Activated CD4-positive, alpha-beta T cell treated with anti-CD3 and anti-CD28 coated beads for 36 hours (primary cell): ENCODE measurements around the gene PXDN. TPM values are rescaled to one million over a fixed set of nuclear protein-coding genes. Genes with fewer than 3 reads are reported as not detected.

ENCODE experiments used
- ATAC-seq: fragments of 200-7000 bp; cut with Tn5 transposase; one replicate; pipeline ENCODE4 v1.10.0; 2021; ENCODE audit warnings: mild to moderate bottlenecking, moderate library complexity
- CTCF ChIA-PET: fragments of 350-600 bp; sonication (Branson Sonifier 250); formaldehyde crosslinking; loops from one replicate; lab custom pipeline; 2021; ENCODE audit warnings: antibody characterized with exemption; lab: Charles Lee
- POLR2A ChIA-PET: fragments of 350-600 bp; sonication (Branson Sonifier 250); formaldehyde crosslinking; loops from one replicate; lab custom pipeline; 2021; ENCODE audit warnings: antibody characterized with exemption, inconsistent platforms; lab: Charles Lee
- DNase-seq: peaks from one replicate; pipeline ENCODE4 v3.0.0-alpha.2; 2020
- H3K27ac Mint-ChIP-seq: one replicate; pipeline ENCODE4 v1.8.0; 2021; ENCODE audit warnings: mixed read lengths
- H3K27me3 Mint-ChIP-seq: one replicate; pipeline ENCODE4 v1.8.0; 2021; ENCODE audit warnings: mixed read lengths
- H3K36me3 Mint-ChIP-seq: one replicate; pipeline ENCODE4 v1.8.0; 2021; ENCODE audit warnings: low read depth, mixed read lengths
- H3K4me1 Mint-ChIP-seq: one replicate; pipeline ENCODE4 v1.8.0; 2021; ENCODE audit warnings: mixed read lengths
- H3K4me3 Mint-ChIP-seq: one replicate; pipeline ENCODE4 v1.8.0; 2021; ENCODE audit warnings: mild to moderate bottlenecking, moderate library complexity, mixed read lengths
- H3K9me3 Mint-ChIP-seq: one replicate; pipeline ENCODE4 v1.8.0; 2021; ENCODE audit warnings: low read depth, mixed read lengths
- intact Hi-C, 2 experiments: fragments of 100-400 bp; cut with DNase I in 1 of 2; cut with micrococcal nuclease in 1 of 2; formaldehyde crosslinking; loops; one replicate each; pipeline versions ENCODE4 v1.14.2 to v1.15.1; 2022 to 2024; cut with DNase I, micrococcal nuclease
- total RNA-seq, 2 experiments: library from RNA; stranded (reverse); gene quantifications; one replicate each; pipeline ENCODE4 v1.2.3, GENCODE V29; 2021

Gene PXDN
- total RNA-seq, 2 experiments from 2014 or later = 0.37 to 0.81 TPM

- no peak for ATAC-seq
- Mint-ChIP-seq H3K4me1 (no peaks in the 10 kb centered on the region), H3K27ac (no peak overlapping the region), H3K36me3 (no peaks in the 10 kb centered on the region), H3K4me3 (no peak overlapping the region), H3K9me3 (no peaks in the 10 kb centered on the region), H3K27me3 (no peaks in the 10 kb centered on the region)
- no peak for DNase-seq
- ChIA-PET CTCF (no interaction called here), POLR2A (no interaction called here)
- intact Hi-C loops = no loop called here
Measured at GRCh38 chr2:1691366-1691765, 52.9 kb downstream of the PXDN start.

GRCh38 chr2:1690056-1690775 is 54.1 kb downstream of the PXDN start:
- POLR2A ChIA-PET = no interaction called here
- DNase-seq (no peak), ATAC-seq (no peak)
- CTCF ChIA-PET = no interaction called here
- Mint-ChIP-seq H3K4me1 (no peaks in the 10 kb centered on the region), H3K36me3 (no peaks in the 10 kb centered on the region), H3K9me3 (no peaks in the 10 kb centered on the region), H3K4me3 (no peak overlapping the region), H3K27ac (no peak overlapping the region), H3K27me3 (no peaks in the 10 kb centered on the region)
- intact Hi-C loops = no loop called here

GRCh38 chr2:1688859-1689258 is 55.5 kb downstream of the PXDN start:
- POLR2A ChIA-PET = no interaction called here
- intact Hi-C loops = no loop called here
- DNase-seq (no peak), ATAC-seq (no peak)
- Mint-ChIP-seq H3K4me3 (no peak overlapping the region), H3K27ac (no peak overlapping the region), H3K36me3 (no peaks in the 10 kb centered on the region), H3K4me1 (no peaks in the 10 kb centered on the region), H3K27me3 (no peaks in the 10 kb centered on the region), H3K9me3 (no peaks in the 10 kb centered on the region)
- CTCF ChIA-PET = no interaction called here

- intact Hi-C loops = no loop called here
- no peak for ATAC-seq
- Mint-ChIP-seq H3K4me1 (no peaks in the 10 kb centered on the region), H3K27ac (no peak overlapping the region), H3K27me3 (no peaks in the 10 kb centered on the region), H3K4me3 (no peak overlapping the region), H3K36me3 (no peaks in the 10 kb centered on the region), H3K9me3 (no peaks in the 10 kb centered on the region)
- ChIA-PET POLR2A (no interaction called here), CTCF (no interaction called here)
- DNase-seq = no peak
Measured at GRCh38 chr2:1688161-1688560, 56.2 kb downstream of the PXDN start.

GRCh38 chr2:1687254-1687653 is 57.1 kb downstream of the PXDN start:
- no peaks in the 10 kb centered on the region for H3K9me3 Mint-ChIP-seq
- H3K4me3 Mint-ChIP-seq = no peak overlapping the region
- ChIA-PET POLR2A (no interaction called here), CTCF (no interaction called here)
- H3K4me1 Mint-ChIP-seq = no peaks in the 10 kb centered on the region
- no peak overlapping the region for H3K27ac Mint-ChIP-seq
- no peaks in the 10 kb centered on the region for H3K27me3 Mint-ChIP-seq
- intact Hi-C loops = no loop called here
- ATAC-seq = no peak
- no peaks in the 10 kb centered on the region for H3K36me3 Mint-ChIP-seq
- no peak for DNase-seq

- POLR2A ChIA-PET = no interaction called here
- H3K4me1 Mint-ChIP-seq = no peaks in the 10 kb centered on the region
- intact Hi-C loops = no loop called here
- DNase-seq = no peak
- CTCF ChIA-PET = no interaction called here
- H3K36me3 Mint-ChIP-seq = no peaks in the 10 kb centered on the region
- H3K9me3 Mint-ChIP-seq = no peaks in the 10 kb centered on the region
- no peak for ATAC-seq
- H3K27me3 Mint-ChIP-seq = no peaks in the 10 kb centered on the region
- no peak overlapping the region for H3K4me3 Mint-ChIP-seq
- no peak overlapping the region for H3K27ac Mint-ChIP-seq
Measured at GRCh38 chr2:1686784-1687105, 57.6 kb downstream of the PXDN start.

- H3K4me1 Mint-ChIP-seq = no peaks in the 10 kb centered on the region
Measured at GRCh38 chr2:1685957-1686783, 58.1 kb downstream of the PXDN start.

GRCh38 chr2:1685078-1685956 is 59.0 kb downstream of the PXDN start:
- ChIA-PET CTCF (interaction anchor here (0.6 kb wide), 1 partner anchor 130 kb away, joined by 3 read pairs; no protein-coding TSS in a partner anchor), POLR2A (no interaction called here)
- Mint-ChIP-seq H3K36me3 (no peaks in the 10 kb centered on the region), H3K27me3 (no peaks in the 10 kb centered on the region), H3K4me3 (no peak overlapping the region), H3K4me1 (no peaks in the 10 kb centered on the region), H3K9me3 (no peaks in the 10 kb centered on the region), H3K27ac (no peak overlapping the region)
- DNase-seq (no peak), ATAC-seq (no peak)
- intact Hi-C loops = no loop called here

More at GRCh38 chr2:1685957-1686783, 58.1 kb downstream of the PXDN start:
- intact Hi-C loops = no loop called here
- Mint-ChIP-seq H3K9me3 (no peaks in the 10 kb centered on the region), H3K36me3 (no peaks in the 10 kb centered on the region), H3K27me3 (no peaks in the 10 kb centered on the region), H3K4me3 (no peak overlapping the region), H3K27ac (no peak overlapping the region)
- DNase-seq (no peak), ATAC-seq (no peak)
- ChIA-PET CTCF (interaction anchor here (0.6 kb wide), 1 partner anchor 129 kb away, joined by 3 read pairs; no protein-coding TSS in a partner anchor), POLR2A (no interaction called here)

GRCh38 chr2:1683297-1683696 is 61.0 kb downstream of the PXDN start:
- ATAC-seq = no peak
- Mint-ChIP-seq H3K36me3 (no peaks in the 10 kb centered on the region), H3K27me3 (no peaks in the 10 kb centered on the region), H3K4me1 (no peaks in the 10 kb centered on the region), H3K27ac (no peak overlapping the region), H3K4me3 (no peak overlapping the region), H3K9me3 (no peaks in the 10 kb centered on the region)
- CTCF ChIA-PET = no interaction called here
- intact Hi-C loops = no loop called here
- POLR2A ChIA-PET = no interaction called here
- no peak for DNase-seq

GRCh38 chr2:1682181-1682440 is 62.2 kb downstream of the PXDN start:
- Mint-ChIP-seq H3K27ac (no peak overlapping the region), H3K4me1 (no peaks in the 10 kb centered on the region), H3K4me3 (no peak overlapping the region), H3K36me3 (no peaks in the 10 kb centered on the region), H3K9me3 (no peaks in the 10 kb centered on the region), H3K27me3 (peaks cover 3% of the 10 kb centered on the region)
- ATAC-seq = no peak
- DNase-seq = no peak
- CTCF ChIA-PET = no interaction called here
- intact Hi-C loops = no loop called here
- POLR2A ChIA-PET = no interaction called here

- H3K27me3 Mint-ChIP-seq = peaks cover 3% of the 10 kb centered on the region
- no peaks in the 10 kb centered on the region for H3K36me3 Mint-ChIP-seq
- POLR2A ChIA-PET = no interaction called here
Measured at GRCh38 chr2:1681323-1682180, 62.8 kb downstream of the PXDN start.

More at GRCh38 chr2:1681323-1682180, 62.8 kb downstream of the PXDN start:
- intact Hi-C loops = no loop called here
- DNase-seq (no peak), ATAC-seq (no peak)
- Mint-ChIP-seq H3K27ac (no peak overlapping the region), H3K4me1 (no peaks in the 10 kb centered on the region), H3K4me3 (no peak overlapping the region), H3K9me3 (no peaks in the 10 kb centered on the region)
- CTCF ChIA-PET = no interaction called here
